GM23248 (cell line): Measurements from ENCODE around the gene STAM. TPM values are rescaled to one million over a fixed set of nuclear protein-coding genes. Genes with fewer than 3 reads are reported as not detected.

Experiments used
- DNase-seq: peaks from one replicate; pipeline ENCODE4 v3.0.0-alpha.2; 2015
- H2AFZ ChIP-seq: fragments of 200-600 bp; sonication (generic); 2 replicates; pipeline ENCODE4 v1.6.1; 2016; ENCODE audit warnings: antibody characterized with exemption
- H3F3A ChIP-seq: fragments of 200-600 bp; sonication (generic); 2 replicates; pipeline ENCODE4 v1.6.1; 2016; ENCODE audit warnings: mild to moderate bottlenecking, antibody characterized with exemption, mixed run types; ENCODE audit not compliant: insufficient read depth
- H3K27ac ChIP-seq: fragments of 200-600 bp; sonication (generic); 2 replicates; pipeline ENCODE4 v1.5.1; 2016; ENCODE audit warnings: mild to moderate bottlenecking
- H3K27me3 ChIP-seq: fragments of 200-600 bp; sonication (generic); replicated peaks from 2 replicates; pipeline ENCODE4 v1.6.1; 2016; ENCODE audit warnings: mild to moderate bottlenecking; ENCODE audit not compliant: insufficient read depth
- H3K36me3 ChIP-seq: fragments of 200-600 bp; sonication (generic); 2 replicates; pipeline ENCODE4 v1.6.1; 2016; ENCODE audit warnings: low read depth, mild to moderate bottlenecking
- H3K4me1 ChIP-seq: fragments of 200-600 bp; sonication (generic); 2 replicates; pipeline ENCODE4 v1.6.1; 2016; ENCODE audit warnings: mild to moderate bottlenecking; ENCODE audit not compliant: insufficient read depth
- H3K4me2 ChIP-seq: fragments of 200-600 bp; sonication (generic); one replicate; pipeline ENCODE4 v1.6.1; 2016; ENCODE audit warnings: mild to moderate bottlenecking; ENCODE audit not compliant: unreplicated experiment
- H3K4me3 ChIP-seq: fragments of 200-600 bp; sonication (generic); 2 replicates; pipeline ENCODE4 v1.5.1; 2016; ENCODE audit warnings: mild to moderate bottlenecking
- H3K79me2 ChIP-seq: fragments of 200-600 bp; sonication (generic); 2 replicates; pipeline ENCODE4 v1.6.1; 2016; ENCODE audit warnings: mild to moderate bottlenecking; ENCODE audit not compliant: insufficient read depth
- H3K9ac ChIP-seq: fragments of 200-600 bp; sonication (generic); 2 replicates; pipeline ENCODE4 v1.6.1; 2016; ENCODE audit warnings: mild to moderate bottlenecking
- H3K9me2 ChIP-seq: fragments of 200-600 bp; sonication (generic); 2 replicates; pipeline ENCODE4 v1.6.1; 2016; ENCODE audit warnings: mixed run types, mild to moderate bottlenecking, moderate library complexity; ENCODE audit not compliant: insufficient read depth
- H3K9me3 ChIP-seq: fragments of 200-600 bp; sonication (generic); one replicate; pipeline ENCODE4 v1.6.1; 2017; ENCODE audit warnings: low read depth
- H4K20me1 ChIP-seq: fragments of 200-600 bp; sonication (generic); 2 replicates; pipeline ENCODE4 v1.6.0; 2016; ENCODE audit not compliant: insufficient read depth
- EZH2 ChIP-seq: fragments of 200-600 bp; sonication (generic); IDR thresholded peaks from 2 replicates; pipeline ENCODE4 v1.6.1; 2018; ENCODE audit warnings: antibody characterized with exemption, mild to moderate bottlenecking; ENCODE audit not compliant: insufficient read depth, poor library complexity, severe bottlenecking
- EZH2phosphoT487 ChIP-seq: fragments of 200-600 bp; sonication (generic); IDR thresholded peaks from 2 replicates; pipeline ENCODE4 v1.6.1; 2018; ENCODE audit warnings: antibody characterized with exemption, moderate library complexity, mild to moderate bottlenecking, low read depth; ENCODE audit not compliant: insufficient read depth
- WGBS, 2 experiments: methylation state at CpG; one replicate each; pipeline ENCODE4 v1.1.6; 2015 to 2017; ENCODE audit warnings: low lambda C conversion rate in 2 of 2, low coverage in 1 of 2; ENCODE audit errors: missing lambda C conversion rate in 2 of 2; 5-methylcytosine and 5-hydroxymethylcytosine counted together
- in situ Hi-C: fragments of 300-500 bp; cut with MboI; formaldehyde crosslinking; loops from 2 replicates; pipeline ENCODE4 v1.15.0; 2020
- polyA plus RNA-seq: library from polyadenylated mRNA; unstranded; fragments of >200 nt; fragmentation: Nextera tagmentation; extraction: Ambion mirVana; gene quantifications from 2 replicates; pipeline ENCODE4 v1.2.1, GENCODE V29; 2016
- total RNA-seq: library from RNA; depleted of rRNA; stranded (reverse); fragments of >200 nt; shearing (Covaris generic); gene quantifications from 2 replicates; pipeline ENCODE4 v1.2.3, GENCODE V29; 2014

Gene STAM
- total and polyA plus RNA-seq, 2 experiments from 2014 or later: 25.2 to 29.2 TPM

DNA sequence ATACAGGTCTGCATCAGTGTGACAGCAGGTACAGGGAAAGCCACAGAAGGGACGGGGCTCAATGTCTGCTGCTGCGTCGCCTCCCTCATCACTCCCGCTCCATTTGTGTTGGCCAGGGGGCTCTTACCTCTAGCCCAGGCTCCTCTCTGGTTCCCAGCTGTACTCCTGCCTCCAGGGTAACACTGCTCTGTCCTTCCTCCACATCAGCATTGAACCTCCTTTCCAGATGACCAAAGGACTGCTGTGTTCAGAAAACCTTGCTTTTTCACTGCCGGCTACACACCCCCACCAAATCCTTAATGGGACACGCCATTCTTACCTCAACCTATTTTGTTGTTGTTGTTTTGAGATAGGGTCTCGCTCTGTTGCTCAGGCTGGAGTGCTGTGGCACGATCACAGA, 105.9 kb downstream of the STAM start:
- Histone ChIP-seq H2AFZ (no peak overlapping the region), H3K9me3 (no peaks in the 10 kb centered on the region), H3K9ac (no peak overlapping the region), H3K9me2 (no peaks in the 10 kb centered on the region), H4K20me1 (no peaks in the 10 kb centered on the region), H3K27ac (no peak overlapping the region), H3K36me3 (no peaks in the 10 kb centered on the region), H3K4me2 (no peak overlapping the region), H3K4me1 (no peaks in the 10 kb centered on the region), H3K4me3 (no peak overlapping the region), H3K27me3 (no peaks in the 10 kb centered on the region), H3K79me2 (no peaks in the 10 kb centered on the region), H3F3A (no peaks in the 10 kb centered on the region)
- DNase-seq: no peak
- in situ Hi-C loops: no loop called here
- TF ChIP-seq EZH2phosphoT487: no peak
- no peak for TF ChIP-seq EZH2
- 92 to 96% methylated on average over 8 of the region's 8 CpGs for WGBS, 2 experiments

DNA sequence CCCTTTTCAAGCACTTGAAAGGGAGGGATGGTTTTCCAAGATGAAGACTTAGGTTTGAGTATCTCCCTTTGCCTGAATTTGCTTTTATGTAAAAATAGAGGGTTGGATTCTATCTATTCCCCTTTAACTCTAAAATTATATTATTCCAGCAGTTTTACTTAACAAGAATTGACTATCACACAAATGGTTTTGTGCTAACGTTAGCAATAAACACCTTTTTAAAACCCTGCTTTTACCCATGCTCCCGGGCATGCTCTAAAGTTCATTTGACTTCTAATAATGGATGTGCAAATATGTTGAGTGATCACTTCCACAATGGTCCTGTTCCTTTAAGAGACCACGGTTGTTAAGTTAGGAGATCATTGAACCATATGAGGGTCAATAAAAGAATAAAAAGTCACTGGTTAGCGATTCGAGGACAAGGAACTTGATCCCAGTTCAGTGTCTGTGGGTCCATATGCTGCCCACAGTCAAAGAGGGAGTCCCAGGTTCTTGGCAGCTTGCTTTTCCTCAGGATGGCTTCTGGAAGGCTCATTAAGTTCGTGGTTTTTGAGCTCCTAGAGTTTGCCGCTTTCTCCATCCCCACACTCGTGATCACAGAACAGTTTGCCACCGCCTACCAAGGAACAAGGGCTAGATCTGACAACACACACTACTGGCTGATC, 108.0 kb downstream of the STAM start, which contains the start of gene TMEM236:
TSS of gene TMEM236 (plus strand) at position 421 of the 665 bp plus-strand sequence. CDS start at position 516, 95 bp downstream.
- Histone ChIP-seq H2AFZ (no peak within 1 kb of the TSS), H3K27ac (no peak within 1 kb of the TSS), H3K4me2 (no peak within 1 kb of the TSS), H3K4me3 (no peak within 1 kb of the TSS), H4K20me1 (no peaks in the 10 kb centered on the region), H3K27me3 (no peaks in the 10 kb centered on the region), H3K36me3 (no peaks in the 10 kb centered on the region), H3K9me3 (no peaks in the 10 kb centered on the region), H3K9ac (no peak within 1 kb of the TSS), H3K9me2 (no peaks in the 10 kb centered on the region), H3F3A (no peaks in the 10 kb centered on the region), H3K79me2 (no peaks in the 10 kb centered on the region), H3K4me1 (no peaks in the 10 kb centered on the region)
- no peak for DNase-seq
- 73 to 75% methylated on average over 9 of the region's 9 CpGs for WGBS, 2 experiments
- in situ Hi-C loops: no loop called here
- TF ChIP-seq EZH2phosphoT487: no peak
- TF ChIP-seq EZH2: no peak

DNA sequence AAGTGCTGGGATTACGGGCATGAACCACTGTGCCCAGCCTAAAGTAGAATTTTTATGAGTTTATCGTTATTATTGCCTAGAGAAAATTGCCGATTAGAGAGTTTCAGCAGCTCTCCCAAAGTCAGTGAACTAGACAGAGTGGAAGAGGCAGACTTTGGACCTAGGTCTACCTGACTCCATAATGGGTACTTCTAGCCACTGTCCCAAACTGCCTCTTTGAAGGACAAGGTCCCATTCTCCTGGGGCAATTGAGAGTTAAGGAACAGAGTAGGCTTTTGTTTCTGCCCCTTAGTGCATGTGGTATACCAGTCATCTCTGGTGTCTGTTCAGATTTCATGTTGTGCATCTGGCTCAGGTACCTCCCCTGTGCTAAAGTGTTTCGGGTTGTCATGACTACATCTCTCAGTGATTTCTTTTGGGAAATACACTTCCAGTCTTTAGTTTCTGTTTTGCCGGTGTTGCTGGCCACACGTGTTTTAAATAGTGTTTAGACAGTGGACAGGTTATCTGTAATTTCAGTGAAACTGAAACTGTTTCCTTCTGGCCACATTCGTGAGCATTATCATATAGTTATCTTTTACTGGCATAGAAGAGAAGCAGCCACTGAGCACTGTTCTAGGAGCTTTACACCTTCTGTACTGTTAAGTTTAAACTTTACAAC, 112.7 kb downstream of the STAM start:
- Histone ChIP-seq H4K20me1 (no peaks in the 10 kb centered on the region), H3K4me3 (peak overlapping the region; percentile 50), H3K27me3 (no peaks in the 10 kb centered on the region), H2AFZ (peak overlapping the region; percentile 62), H3K9me2 (no peaks in the 10 kb centered on the region), H3K4me2 (peak overlapping the region; percentile 55), H3F3A (no peaks in the 10 kb centered on the region), H3K79me2 (no peaks in the 10 kb centered on the region), H3K9ac (no peak overlapping the region), H3K36me3 (no peaks in the 10 kb centered on the region), H3K9me3 (no peaks in the 10 kb centered on the region), H3K4me1 (no peaks in the 10 kb centered on the region), H3K27ac (no peak overlapping the region)
- in situ Hi-C loops: no loop called here
- WGBS, 2 experiments: 44 to 48% methylated on average over 7 of the region's 7 CpGs
- TF ChIP-seq EZH2: no peak
- TF ChIP-seq EZH2phosphoT487: no peak
- peak; percentile 41 for DNase-seq

DNA sequence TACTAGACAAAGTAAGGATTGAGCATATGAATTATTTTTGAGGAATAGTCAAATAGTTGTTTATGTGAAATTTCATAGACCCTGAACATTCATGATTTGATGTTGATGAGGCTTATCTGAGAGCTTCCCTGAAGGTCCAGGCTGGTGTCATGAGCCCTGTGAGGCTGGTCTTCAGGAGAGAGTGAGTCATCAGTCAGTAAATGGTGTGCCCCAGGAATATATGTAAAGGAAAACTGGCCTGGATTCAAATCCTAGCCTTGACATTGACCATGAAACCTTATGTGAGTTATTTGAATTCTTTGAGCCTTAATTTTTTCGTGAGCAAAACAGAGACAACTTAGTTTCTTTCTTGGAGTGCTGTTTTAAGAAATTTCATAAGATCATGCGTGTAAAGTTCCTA, 114.2 kb downstream of the STAM start:
- Histone ChIP-seq H3K9ac (no peak overlapping the region), H3K79me2 (no peaks in the 10 kb centered on the region), H3F3A (no peaks in the 10 kb centered on the region), H3K9me2 (no peaks in the 10 kb centered on the region), H3K27ac (no peak overlapping the region), H2AFZ (no peak overlapping the region), H3K4me1 (no peaks in the 10 kb centered on the region), H3K9me3 (no peaks in the 10 kb centered on the region), H4K20me1 (no peaks in the 10 kb centered on the region), H3K36me3 (no peaks in the 10 kb centered on the region), H3K4me2 (no peak overlapping the region), H3K4me3 (no peak overlapping the region), H3K27me3 (no peaks in the 10 kb centered on the region)
- WGBS, 2 experiments: 80 to 88% methylated on average over 2 of the region's 2 CpGs
- TF ChIP-seq EZH2: no peak
- no peak for TF ChIP-seq EZH2phosphoT487
- peak; percentile 10 for DNase-seq
- in situ Hi-C loops: no loop called here
